ENCODE measurements around the gene YWHAH. TPM values are rescaled to one million over a fixed set of nuclear protein-coding genes. Genes with fewer than 3 reads are reported as not detected.
"Not testable (repeated sequence)": the region's sequence is repeated elsewhere in the genome, so short reads cannot be mapped to it uniquely, and the experiment has no call there.

The YWHAH gene
- total RNA-seq, 2 donors from 2014 or later = 174 to 175 TPM

DNA sequence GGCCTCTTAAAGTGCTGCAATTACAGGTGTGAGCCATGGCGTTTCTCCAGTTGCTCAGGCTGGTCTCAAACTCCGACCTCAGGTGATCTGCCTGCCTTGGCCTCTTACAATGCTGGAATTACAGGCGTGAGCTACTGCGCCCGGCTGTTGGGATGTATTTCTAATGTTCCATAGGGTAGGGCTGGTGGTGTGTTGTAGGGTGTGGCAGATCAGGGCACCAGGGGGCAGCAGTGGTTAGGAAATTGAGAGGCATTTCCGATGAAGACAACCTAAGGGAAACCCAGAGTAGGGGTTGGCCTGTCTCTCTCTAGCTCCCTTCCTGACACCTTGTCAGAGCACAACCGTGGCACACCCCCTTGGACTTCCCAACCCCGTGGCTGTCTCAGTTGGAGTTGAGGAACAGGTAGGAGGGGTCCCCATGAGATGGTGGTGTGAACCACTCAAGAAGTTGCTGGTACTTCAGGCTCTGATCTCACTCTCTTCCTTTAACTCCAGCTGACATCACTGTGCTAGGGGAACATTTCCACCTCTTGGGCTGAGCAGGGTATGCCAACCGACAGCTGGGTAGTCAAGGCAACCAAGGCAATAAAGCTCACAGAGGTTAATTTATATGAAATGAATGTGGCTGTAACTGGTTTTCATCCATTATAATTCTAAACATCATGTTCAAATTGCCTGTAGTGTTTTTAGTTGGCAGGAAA lies 33.0 kb downstream of the YWHAH start:
- Histone ChIP-seq H3K27me3 (replicated peaks; ENCODE audit: insufficient read depth) (no peaks in the 10 kb centered on the region), H3K9me3 (no peaks in the 10 kb centered on the region), H3K4me1 (ENCODE audit: control insufficient read depth in 1 of 2, low read depth in 2 of 2) (no peaks in the 10 kb centered on the region), H3K27ac (no peak overlapping the region), H3K36me3 (no peaks in the 10 kb centered on the region), H3K4me3 (no peak overlapping the region)
- DNase-seq (ENCODE audit: low spot score) = no peak
- ATAC-seq (ENCODE audit: insufficient number of reproducible peaks, low FRiP score, low read depth) = no peak
- TF ChIP-seq, protein P1, sequence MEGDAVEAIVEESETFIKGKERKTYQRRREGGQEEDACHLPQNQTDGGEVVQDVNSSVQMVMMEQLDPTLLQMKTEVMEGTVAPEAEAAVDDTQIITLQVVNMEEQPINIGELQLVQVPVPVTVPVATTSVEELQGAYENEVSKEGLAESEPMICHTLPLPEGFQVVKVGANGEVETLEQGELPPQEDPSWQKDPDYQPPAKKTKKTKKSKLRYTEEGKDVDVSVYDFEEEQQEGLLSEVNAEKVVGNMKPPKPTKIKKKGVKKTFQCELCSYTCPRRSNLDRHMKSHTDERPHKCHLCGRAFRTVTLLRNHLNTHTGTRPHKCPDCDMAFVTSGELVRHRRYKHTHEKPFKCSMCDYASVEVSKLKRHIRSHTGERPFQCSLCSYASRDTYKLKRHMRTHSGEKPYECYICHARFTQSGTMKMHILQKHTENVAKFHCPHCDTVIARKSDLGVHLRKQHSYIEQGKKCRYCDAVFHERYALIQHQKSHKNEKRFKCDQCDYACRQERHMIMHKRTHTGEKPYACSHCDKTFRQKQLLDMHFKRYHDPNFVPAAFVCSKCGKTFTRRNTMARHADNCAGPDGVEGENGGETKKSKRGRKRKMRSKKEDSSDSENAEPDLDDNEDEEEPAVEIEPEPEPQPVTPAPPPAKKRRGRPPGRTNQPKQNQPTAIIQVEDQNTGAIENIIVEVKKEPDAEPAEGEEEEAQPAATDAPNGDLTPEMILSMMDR (IDR thresholded peaks at IDR 0.05) = peak; percentile 43

DNA sequence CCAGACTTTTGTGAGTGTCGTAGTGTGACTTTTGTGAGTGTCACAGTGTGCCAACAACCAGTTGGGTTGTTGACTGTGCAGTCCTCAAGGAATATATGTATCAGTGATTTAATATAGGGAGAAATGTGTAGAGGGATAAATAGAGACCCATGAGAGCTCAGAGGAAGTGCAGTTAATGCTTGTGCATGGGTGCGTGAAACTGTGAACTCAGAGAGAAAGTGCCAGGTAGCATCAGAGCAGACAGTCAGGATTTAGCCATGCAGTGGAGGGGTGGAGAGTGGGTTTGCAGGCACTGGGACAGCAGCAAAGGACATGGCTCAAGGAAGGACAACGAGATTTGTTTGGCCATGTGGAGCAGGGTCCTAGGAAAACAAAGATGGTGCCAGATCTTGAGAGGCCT lies 33.6 kb downstream of the YWHAH start:
- Histone ChIP-seq H3K4me3 (no peak overlapping the region), H3K27ac (no peak overlapping the region), H3K27me3 (replicated peaks; ENCODE audit: insufficient read depth) (no peaks in the 10 kb centered on the region), H3K36me3 (no peaks in the 10 kb centered on the region), H3K9me3 (no peaks in the 10 kb centered on the region), H3K4me1 (ENCODE audit: control insufficient read depth in 1 of 2, low read depth in 2 of 2) (no peaks in the 10 kb centered on the region)
- ATAC-seq (ENCODE audit: insufficient number of reproducible peaks, low FRiP score, low read depth) (no peak), DNase-seq (ENCODE audit: low spot score) (no peak)
- TF ChIP-seq, protein P1 (IDR thresholded peaks at IDR 0.05) = no peak

DNA sequence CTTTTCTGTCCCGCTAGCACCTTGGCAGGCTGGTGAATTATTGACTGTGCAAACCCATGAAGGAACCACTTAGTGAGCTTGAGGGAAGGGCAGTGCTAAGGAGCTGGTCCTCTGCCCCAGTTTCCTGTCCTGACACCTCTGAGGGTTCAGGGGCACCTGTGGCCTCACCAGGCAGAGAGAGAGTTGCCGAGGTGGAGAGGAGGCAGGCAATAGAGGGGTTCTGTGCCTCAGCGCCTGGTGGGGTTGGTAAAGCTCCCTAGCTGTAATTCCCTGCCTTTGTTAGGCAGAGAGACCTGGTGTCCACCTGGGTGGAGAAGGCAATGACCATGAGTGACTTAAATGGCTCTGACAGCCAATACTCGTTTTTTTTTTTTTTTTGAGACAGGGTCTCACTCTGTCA lies 36.3 kb downstream of the YWHAH start:
- Histone ChIP-seq H3K4me1 (ENCODE audit: control insufficient read depth in 1 of 2, low read depth in 2 of 2) (no peaks in the 10 kb centered on the region), H3K4me3 (no peak overlapping the region), H3K27ac (no peak overlapping the region), H3K9me3 (no peaks in the 10 kb centered on the region), H3K27me3 (replicated peaks; ENCODE audit: insufficient read depth) (no peaks in the 10 kb centered on the region), H3K36me3 (no peaks in the 10 kb centered on the region)
- TF ChIP-seq, protein P1 (IDR thresholded peaks at IDR 0.05) = no peak
- no peak for DNase-seq (ENCODE audit: low spot score)
- ATAC-seq (ENCODE audit: insufficient number of reproducible peaks, low FRiP score, low read depth) = no peak

DNA sequence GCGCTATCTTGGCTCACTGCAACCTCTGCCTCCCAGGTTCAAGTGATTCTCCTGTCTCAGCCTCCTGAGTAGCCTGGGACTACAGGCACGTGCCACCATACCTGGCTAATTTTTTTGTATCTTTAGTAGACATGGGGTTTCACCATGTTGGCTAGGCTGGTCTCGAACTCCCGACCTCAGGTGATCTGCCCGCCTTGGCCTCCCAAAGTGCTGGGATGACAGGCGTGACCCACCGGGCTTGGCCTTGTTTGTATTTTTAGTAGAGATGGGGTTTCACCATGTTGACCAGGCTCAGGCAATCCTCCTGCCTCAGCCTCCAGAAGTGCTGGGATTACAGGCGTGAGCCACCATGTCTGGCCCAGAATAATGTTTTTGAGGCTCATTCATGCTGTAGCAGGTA lies 37.6 kb downstream of the YWHAH start:
- H3K27ac ChIP-seq; H3K4me1 ChIP-seq (ENCODE audit: control insufficient read depth in 1 of 2, low read depth in 2 of 2); H3K9me3 ChIP-seq; H3K27me3 ChIP-seq (replicated peaks; ENCODE audit: insufficient read depth); H3K4me3 ChIP-seq; DNase-seq (ENCODE audit: low spot score); H3K36me3 ChIP-seq; ATAC-seq (ENCODE audit: insufficient number of reproducible peaks, low FRiP score, low read depth): not testable (repeated sequence)

DNA sequence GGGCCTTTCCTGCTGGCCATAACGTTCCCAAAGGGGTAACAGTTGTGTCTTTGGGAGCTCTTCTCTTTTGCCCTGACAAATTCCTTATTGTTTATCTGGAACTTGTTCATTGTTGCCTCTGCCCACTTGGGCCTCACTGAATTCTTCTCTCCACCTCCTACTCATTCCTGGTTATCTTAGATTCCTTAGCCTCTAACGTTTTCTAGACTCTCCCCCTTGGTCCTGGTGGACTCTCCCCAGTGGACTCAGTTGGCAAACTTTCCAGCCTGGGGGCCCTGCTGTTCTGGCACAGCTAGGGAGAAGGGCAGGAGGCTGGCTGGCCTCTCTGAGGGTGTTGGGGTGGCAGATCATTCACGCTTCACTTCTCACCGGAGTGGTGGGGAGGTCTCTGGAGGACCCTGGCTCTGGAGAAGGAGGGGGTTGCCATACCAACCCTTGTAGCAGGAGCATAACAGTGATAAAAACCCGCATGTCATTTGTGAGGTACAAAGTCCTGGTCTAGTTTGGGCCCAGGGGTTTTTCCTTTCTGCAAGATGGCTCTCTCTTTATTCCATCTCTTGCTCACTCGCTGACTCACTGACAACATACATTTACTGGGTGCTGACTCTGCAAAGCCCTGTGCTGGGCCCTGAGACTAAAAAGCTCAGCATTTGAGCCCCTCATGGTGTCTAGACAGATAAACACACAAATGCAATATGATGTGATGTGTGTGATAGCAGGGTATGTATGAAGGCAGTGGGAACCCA lies 39.7 kb downstream of the YWHAH start:
- no peak overlapping the region for H3K4me3 ChIP-seq
- ATAC-seq (ENCODE audit: insufficient number of reproducible peaks, low FRiP score, low read depth) (no peak), DNase-seq (ENCODE audit: low spot score) (no peak)
- H3K9me3 ChIP-seq = no peaks in the 10 kb centered on the region
- no peaks in the 10 kb centered on the region for H3K27me3 ChIP-seq (replicated peaks; ENCODE audit: insufficient read depth)
- no peaks in the 10 kb centered on the region for H3K36me3 ChIP-seq
- no peak overlapping the region for H3K27ac ChIP-seq
- TF ChIP-seq, protein P1 (IDR thresholded peaks at IDR 0.05) = no peak
- no peaks in the 10 kb centered on the region for H3K4me1 ChIP-seq (ENCODE audit: control insufficient read depth in 1 of 2, low read depth in 2 of 2)

Data from thoracic aorta (tissue), 2 donors.